B cell (primary cell): ENCODE data around the gene PRKACA. TPM values are rescaled to one million over a fixed set of nuclear protein-coding genes. Genes with fewer than 3 reads are reported as not detected.

Experiments used
- ATAC-seq: fragments of 200-7000 bp; cut with Tn5 transposase; one replicate; pipeline ENCODE4 v1.10.0; 2021; ENCODE audit warnings: low read depth, mild to moderate bottlenecking, moderate number of reproducible peaks, moderate library complexity
- CTCF ChIA-PET: fragments of 350-600 bp; sonication (Branson Sonifier 250); formaldehyde crosslinking; loops from one replicate; lab custom pipeline; 2021; ENCODE audit warnings: antibody characterized with exemption, inconsistent platforms; lab: Charles Lee
- POLR2A ChIA-PET: fragments of 350-600 bp; sonication (Branson Sonifier 250); formaldehyde crosslinking; loops from one replicate; lab custom pipeline; 2021; ENCODE audit warnings: antibody characterized with exemption; lab: Charles Lee
- DNase-seq: peaks from one replicate; pipeline ENCODE4 v3.0.0; 2013
- H2AFZ ChIP-seq: 2 replicates; pipeline ENCODE4 v1.6.1; 2012; ENCODE audit warnings: mild to moderate bottlenecking, low read depth, low read length; ENCODE audit not compliant: insufficient read depth, poor library complexity, severe bottlenecking
- H3K27ac ChIP-seq, 2 donors: 1 replicate in 1 of 2; 2 replicates in 1 of 2; pipeline ENCODE4 v1.5.1; 2012 to 2013; ENCODE audit warnings: low read length in 2 of 2, mild to moderate bottlenecking in 2 of 2, moderate library complexity in 1 of 2
- H3K27me3 ChIP-seq, 4 experiments: fragments of 200-600 bp in 1 of 4; sonication (generic) in 1 of 4; replicated peaks in 1 of 4; 1 replicate in 2 of 4; 2 replicates in 2 of 4; pipeline versions ENCODE4 v1.6.1 to v1.7.0; 2013 to 2016; ENCODE audit warnings: low read length in 3 of 4, mild to moderate bottlenecking in 2 of 4, mixed read lengths in 1 of 4, moderate library complexity in 1 of 4; ENCODE audit not compliant: insufficient read depth in 4 of 4, control insufficient read depth in 3 of 4; ENCODE audit errors: control extremely low read depth in 1 of 4
- H3K36me3 ChIP-seq, 2 experiments: replicated peaks in 1 of 2; 1 replicate in 1 of 2; 2 replicates in 1 of 2; pipeline versions ENCODE4 v1.6.1 to v1.7.1; 2013; ENCODE audit warnings: low read length in 1 of 2; ENCODE audit not compliant: insufficient read depth in 2 of 2, control insufficient read depth in 1 of 2; ENCODE audit errors: control extremely low read depth in 1 of 2, extremely low read depth in 1 of 2
- H3K4me1 ChIP-seq, 2 donors: fragments of 200-600 bp in 1 of 2; sonication (generic) in 1 of 2; 1 replicate in 1 of 2; 2 replicates in 1 of 2; pipeline versions ENCODE4 v1.5.1 to v1.6.1; 2013 to 2017; ENCODE audit warnings: low read length in 2 of 2; ENCODE audit not compliant: control insufficient read depth in 2 of 2, insufficient read depth in 2 of 2
- H3K4me2 ChIP-seq: replicated peaks from 2 replicates; pipeline ENCODE3; 2012; ENCODE audit warnings: mild to moderate bottlenecking, low read depth, low read length; ENCODE audit not compliant: poor library complexity, severe bottlenecking
- H3K4me3 ChIP-seq, 5 experiments: fragments of 200-600 bp in 1 of 5; sonication (generic) in 1 of 5; 1 replicate in 3 of 5; 2 replicates in 2 of 5; pipeline versions ENCODE4 v1.5.1 to v1.7.0; 2011 to 2016; ENCODE audit warnings: low read length in 4 of 5, mild to moderate bottlenecking in 4 of 5, low read depth in 2 of 5, control low read depth in 1 of 5, moderate library complexity in 1 of 5; ENCODE audit not compliant: insufficient read depth in 1 of 5; ENCODE audit errors: control extremely low read depth in 1 of 5, extremely low read depth in 1 of 5
- H3K79me2 ChIP-seq: fragments of 200-600 bp; sonication (generic); one replicate; pipeline ENCODE4 v1.6.0; 2016; ENCODE audit warnings: low read length; ENCODE audit not compliant: control insufficient read depth, insufficient read depth
- H3K9ac ChIP-seq: fragments of 200-600 bp; sonication (generic); 2 replicates; pipeline ENCODE4 v1.6.1; 2017; ENCODE audit warnings: mild to moderate bottlenecking, low read length, moderate library complexity
- H3K9me3 ChIP-seq, 3 donors: one replicate each; pipeline versions ENCODE4 v1.6.1 to v1.7.1; 2013; ENCODE audit warnings: low read length in 2 of 3; ENCODE audit not compliant: control insufficient read depth in 2 of 3, insufficient read depth in 1 of 3; ENCODE audit errors: control extremely low read depth in 1 of 3
- H4K20me1 ChIP-seq: 2 replicates; pipeline ENCODE4 v1.6.0; 2012; ENCODE audit warnings: mild to moderate bottlenecking, low read length; ENCODE audit not compliant: insufficient read depth, control insufficient read depth, poor library complexity, severe bottlenecking
- H3K27ac Mint-ChIP-seq: one replicate; pipeline ENCODE4 v1.8.0; 2021; ENCODE audit warnings: mixed read lengths
- H3K27me3 Mint-ChIP-seq: one replicate; pipeline ENCODE4 v1.8.0; 2021; ENCODE audit warnings: mixed read lengths
- H3K4me1 Mint-ChIP-seq: one replicate; pipeline ENCODE4 v1.8.0; 2021; ENCODE audit warnings: mixed read lengths
- H3K4me3 Mint-ChIP-seq: one replicate; pipeline ENCODE4 v1.8.0; 2021; ENCODE audit warnings: mixed read lengths
- H3K9me3 Mint-ChIP-seq: one replicate; pipeline ENCODE4 v1.8.0; 2022; ENCODE audit warnings: mixed read lengths; ENCODE audit not compliant: insufficient read depth
- EZH2 ChIP-seq: IDR thresholded peaks from 2 replicates; pipeline ENCODE4 v1.6.1; 2012; ENCODE audit warnings: borderline replicate concordance, low read depth, mild to moderate bottlenecking, moderate library complexity, low read length; ENCODE audit not compliant: insufficient read depth, poor library complexity, severe bottlenecking
- WGBS: methylation state at CpG from one replicate; pipeline ENCODE4 v1.1.5; 2013; ENCODE audit warnings: missing lambda C conversion rate; ENCODE audit not compliant: insufficient coverage; 5-methylcytosine and 5-hydroxymethylcytosine counted together
- intact Hi-C: fragments of 100-400 bp; cut with micrococcal nuclease; formaldehyde crosslinking; loops from one replicate; pipeline ENCODE4 v1.10.0; 2022
- polyA plus RNA-seq: library from polyadenylated mRNA; depleted of rRNA; stranded (reverse); fragments of >200 nt; gene quantifications from 2 replicates; pipeline ENCODE4 v1.2.3, GENCODE V29; 2012
- total RNA-seq, 2 donors: library from RNA; stranded (reverse); fragments of 120-200 nt in 1 of 2; gene quantifications; 1 replicate in 1 of 2; 2 replicates in 1 of 2; pipeline versions ENCODE4 v1.2.3 to v1.2.4, GENCODE V29; 2013 to 2022
- TF ChIP-seq, protein P1 (sequence below): fragments of 200-600 bp; IDR thresholded peaks from one replicate; pipeline ENCODE4 v1.8.0; 2022; ENCODE audit warnings: antibody characterized with exemption, mild to moderate bottlenecking

Gene PRKACA
- total and polyA plus RNA-seq, 2 donors (not counting 1 experiment from before 2014, with no cell fraction given): 36.8 to 43.0 TPM

DNA sequence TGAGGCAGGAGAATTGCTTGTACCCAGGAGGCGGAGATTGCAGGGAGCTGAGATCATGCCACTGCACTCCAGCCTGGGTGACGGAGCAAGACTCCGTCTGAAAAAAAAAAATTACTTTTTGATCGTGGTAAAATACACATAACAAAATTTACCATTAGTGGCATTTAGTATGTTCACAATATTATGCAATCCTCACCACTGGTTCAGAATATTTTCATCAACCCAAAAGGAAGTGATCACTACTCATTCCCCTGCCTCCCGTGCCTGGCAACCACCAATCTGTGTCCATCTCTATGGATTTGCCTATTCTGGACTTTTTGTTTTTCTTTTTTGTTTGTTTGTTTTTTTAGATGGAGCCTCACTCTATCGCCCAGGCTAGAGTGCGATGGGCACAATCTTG lies 54.5 kb downstream of the PRKACA start:
- Histone ChIP-seq H3K4me1 (peaks cover 11% of the 10 kb centered on the region in 2 donors), H3K36me3 (no peaks in the 10 kb centered on the region), H3K79me2 (no peaks in the 10 kb centered on the region), H2AFZ (no peak overlapping the region), H3K27me3 (peaks cover 0 to 36% (median 18%) of the 10 kb centered on the region in 4 experiments), H3K4me3 (no peak overlapping the region), H3K9ac (no peak overlapping the region), H3K4me2 (no peak overlapping the region), H4K20me1 (no peaks in the 10 kb centered on the region), H3K9me3 (peaks cover 0 to 11% (median 0%) of the 10 kb centered on the region in 3 donors), H3K27ac (no peak overlapping the region)
- intact Hi-C loops: no loop called here
- no peak for DNase-seq
- TF ChIP-seq, protein P1, sequence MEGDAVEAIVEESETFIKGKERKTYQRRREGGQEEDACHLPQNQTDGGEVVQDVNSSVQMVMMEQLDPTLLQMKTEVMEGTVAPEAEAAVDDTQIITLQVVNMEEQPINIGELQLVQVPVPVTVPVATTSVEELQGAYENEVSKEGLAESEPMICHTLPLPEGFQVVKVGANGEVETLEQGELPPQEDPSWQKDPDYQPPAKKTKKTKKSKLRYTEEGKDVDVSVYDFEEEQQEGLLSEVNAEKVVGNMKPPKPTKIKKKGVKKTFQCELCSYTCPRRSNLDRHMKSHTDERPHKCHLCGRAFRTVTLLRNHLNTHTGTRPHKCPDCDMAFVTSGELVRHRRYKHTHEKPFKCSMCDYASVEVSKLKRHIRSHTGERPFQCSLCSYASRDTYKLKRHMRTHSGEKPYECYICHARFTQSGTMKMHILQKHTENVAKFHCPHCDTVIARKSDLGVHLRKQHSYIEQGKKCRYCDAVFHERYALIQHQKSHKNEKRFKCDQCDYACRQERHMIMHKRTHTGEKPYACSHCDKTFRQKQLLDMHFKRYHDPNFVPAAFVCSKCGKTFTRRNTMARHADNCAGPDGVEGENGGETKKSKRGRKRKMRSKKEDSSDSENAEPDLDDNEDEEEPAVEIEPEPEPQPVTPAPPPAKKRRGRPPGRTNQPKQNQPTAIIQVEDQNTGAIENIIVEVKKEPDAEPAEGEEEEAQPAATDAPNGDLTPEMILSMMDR: no peak
- TF ChIP-seq EZH2: no peak
- no peak overlapping the region for H3K4me3 Mint-ChIP-seq
- ATAC-seq: no peak
- CTCF ChIA-PET: interaction anchor here (0.8 kb wide), 1 partner anchor 15 kb away, joined by 6 read pairs; no protein-coding TSS in a partner anchor
- no peak overlapping the region for H3K27ac Mint-ChIP-seq
- POLR2A ChIA-PET: no interaction called here
- WGBS: no CpG with 5 or more reads among the region's 7 CpGs
- peaks cover 10% of the 10 kb centered on the region for H3K4me1 Mint-ChIP-seq
- no peaks in the 10 kb centered on the region for H3K9me3 Mint-ChIP-seq
- H3K27me3 Mint-ChIP-seq: peaks cover 31% of the 10 kb centered on the region

DNA sequence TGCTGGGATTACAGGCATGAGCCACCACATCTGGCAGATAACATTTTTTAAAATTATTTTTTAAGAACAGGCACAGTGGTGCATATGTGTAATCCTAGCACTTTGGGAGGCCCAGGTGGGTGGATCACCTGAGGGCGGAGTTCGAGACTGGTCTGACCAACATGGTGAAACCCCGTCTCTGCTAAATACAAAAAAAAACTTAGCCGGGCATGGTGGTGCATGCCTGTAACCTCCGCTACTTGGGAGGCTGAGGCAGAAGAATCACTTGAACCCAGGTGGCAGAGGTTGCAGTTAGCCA lies 55.1 kb downstream of the PRKACA start:
- ATAC-seq (no peak), DNase-seq (no peak)
- Histone ChIP-seq H3K9me3 (peaks cover 0 to 11% (median 0%) of the 10 kb centered on the region in 3 donors), H3K36me3 (no peaks in the 10 kb centered on the region), H2AFZ (no peak overlapping the region), H3K4me2 (no peak overlapping the region), H3K9ac (no peak overlapping the region), H3K4me1 (peaks cover 15 to 17% of the 10 kb centered on the region in 2 donors), H3K79me2 (no peaks in the 10 kb centered on the region), H3K27me3 (peaks cover 0 to 42% (median 23%) of the 10 kb centered on the region in 4 experiments), H3K4me3 (no peak overlapping the region), H4K20me1 (no peaks in the 10 kb centered on the region), H3K27ac (no peak overlapping the region)
- H3K9me3 Mint-ChIP-seq: no peaks in the 10 kb centered on the region
- 90% methylated on average over 5 of the region's 5 CpGs for WGBS
- ChIA-PET CTCF (interaction anchor here (0.8 kb wide), 1 partner anchor 16 kb away, joined by 6 read pairs; no protein-coding TSS in a partner anchor), POLR2A (no interaction called here)
- TF ChIP-seq, protein P1: no peak
- no peak for TF ChIP-seq EZH2
- H3K27me3 Mint-ChIP-seq: peaks cover 35% of the 10 kb centered on the region
- peaks cover 15% of the 10 kb centered on the region for H3K4me1 Mint-ChIP-seq
- H3K4me3 Mint-ChIP-seq: no peak overlapping the region
- intact Hi-C loops: no loop called here
- H3K27ac Mint-ChIP-seq: no peak overlapping the region
